Right atrium auricular region (tissue), 2 donors: ENCODE results near the gene EFCAB7. TPM values are rescaled to one million over a fixed set of nuclear protein-coding genes. Genes with fewer than 3 reads are reported as not detected.

Experiments used
- DNase-seq: peaks from one replicate; pipeline ENCODE4 v3.0.0-alpha.2; 2019; ENCODE audit warnings: low spot score
- H3K27ac ChIP-seq, 2 donors: fragments of 200-600 bp; sonication (generic); 1 replicate in 1 of 2; 2 replicates in 1 of 2; pipeline ENCODE4 v1.5.1; 2016 to 2019
- H3K27me3 ChIP-seq, 2 donors: fragments of 200-600 bp; sonication (generic); one replicate each; pipeline versions ENCODE4 v1.5.1 to v1.6.0; 2017 to 2019
- H3K36me3 ChIP-seq: fragments of 200-600 bp; sonication (generic); one replicate; pipeline ENCODE4 v1.5.1; 2016
- H3K4me1 ChIP-seq, 2 donors: fragments of 200-600 bp; sonication (generic); one replicate each; pipeline versions ENCODE4 v1.5.1 to v1.6.0; 2017 to 2019
- H3K4me3 ChIP-seq, 2 donors: fragments of 200-600 bp; sonication (generic); 1 replicate in 1 of 2; 2 replicates in 1 of 2; pipeline ENCODE4 v1.5.1; 2017 to 2019; ENCODE audit warnings: mild to moderate bottlenecking in 1 of 2, moderate library complexity in 1 of 2
- H3K9me3 ChIP-seq, 2 donors: fragments of 200-600 bp; sonication (generic); one replicate each; pipeline ENCODE4 v1.5.1; 2019
- CTCF ChIP-seq, 2 donors: fragments of 200-600 bp; sonication (generic); IDR thresholded peaks; one replicate each; pipeline ENCODE4 v1.5.1; 2019; ENCODE audit warnings: antibody characterized with exemption in 2 of 2
- total RNA-seq, 2 donors: library from RNA; depleted of rRNA; stranded (reverse); fragments of >200 nt; gene quantifications; one replicate each; pipeline ENCODE4 v1.1.0, GENCODE V29; 2016

Gene EFCAB7
- total RNA-seq, 2 donors from 2014 or later, result 5.6 to 6.7 TPM

DNA sequence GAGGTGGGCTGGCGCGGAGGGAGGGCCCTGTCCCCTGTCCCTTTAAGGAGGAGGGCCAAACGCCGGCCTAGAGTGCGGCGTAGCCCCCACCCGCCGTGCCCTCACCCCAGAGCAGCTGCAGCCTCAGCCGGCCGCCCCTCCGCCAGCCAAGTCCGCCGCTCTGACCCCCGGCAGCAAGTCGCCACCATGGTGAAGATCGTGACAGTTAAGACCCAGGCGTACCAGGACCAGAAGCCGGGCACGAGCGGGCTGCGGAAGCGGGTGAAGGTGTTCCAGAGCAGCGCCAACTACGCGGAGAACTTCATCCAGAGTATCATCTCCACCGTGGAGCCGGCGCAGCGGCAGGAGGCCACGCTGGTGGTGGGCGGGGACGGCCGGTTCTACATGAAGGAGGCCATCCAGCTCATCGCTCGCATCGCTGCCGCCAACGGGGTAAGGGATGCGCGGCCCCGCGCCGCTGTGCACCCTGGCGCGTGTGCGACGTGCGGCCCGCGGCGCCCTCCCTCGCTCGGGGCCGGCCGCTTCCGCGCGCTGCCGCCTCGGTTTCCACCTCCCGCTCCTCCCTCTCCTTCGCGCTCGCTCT lies 70.1 kb downstream of the EFCAB7 start, which contains the start of gene PGM1:
TSS of gene PGM1 (plus strand) at position 109 of the 583 bp plus-strand sequence. CDS start at position 187, 78 bp downstream.
- peak in 1 of 2 donors; percentile 22 for TF ChIP-seq CTCF (IDR thresholded peaks at IDR 0.05)
- H3K4me1 ChIP-seq, result peaks cover 0 to 11% of the 10 kb centered on the region in 2 donors
- peak; percentile 63 for DNase-seq

DNA sequence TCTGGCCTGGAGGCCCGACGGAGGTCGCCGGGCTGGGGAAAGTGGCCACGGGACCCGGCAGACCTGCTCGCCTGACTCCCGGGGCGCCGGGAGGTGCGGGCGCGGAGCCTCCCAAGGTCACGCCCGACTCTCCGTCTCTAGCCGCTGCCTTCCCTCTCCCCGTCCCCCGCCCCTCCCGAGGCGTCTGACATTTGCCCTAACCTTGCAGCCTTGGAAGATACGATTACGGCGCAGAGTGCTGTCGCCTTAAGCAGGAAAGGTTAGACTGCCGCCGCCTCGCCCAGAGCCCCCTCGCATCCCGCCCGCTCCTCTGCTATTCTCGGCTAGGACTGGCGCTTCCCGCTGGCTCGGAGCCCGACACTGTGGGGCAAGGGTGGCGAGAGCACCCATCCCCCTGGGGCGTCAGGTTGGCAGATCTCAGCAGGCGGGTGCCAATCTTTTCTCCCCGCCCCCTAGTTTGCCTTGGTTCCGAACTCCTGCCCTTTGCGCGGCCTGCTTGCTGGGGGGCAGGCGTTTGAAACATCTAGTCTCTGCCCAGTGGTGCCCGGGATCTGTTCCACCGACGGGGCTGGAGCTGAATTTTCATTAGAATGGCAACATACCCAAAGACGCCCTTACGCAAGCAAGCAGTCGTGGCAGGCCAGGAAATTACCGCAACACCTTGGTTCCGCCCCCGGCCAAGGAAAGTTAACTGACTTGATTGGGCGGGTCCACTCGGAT lies 70.7 kb downstream of the EFCAB7 start:
- TF ChIP-seq CTCF (IDR thresholded peaks at IDR 0.05), result no peak
- Histone ChIP-seq H3K9me3 (no peaks in the 10 kb centered on the region), H3K27ac (peak overlapping the region; percentile 95 to 96), H3K4me3 (peak overlapping the region; percentile 70 to 82), H3K36me3 (no peaks in the 10 kb centered on the region), H3K4me1 (peaks cover 0 to 11% of the 10 kb centered on the region in 2 donors), H3K27me3 (no peaks in the 10 kb centered on the region)
- peak; percentile 73 for DNase-seq

More for the DNA sequence above, 70.1 kb downstream of the EFCAB7 start, which contains the start of gene PGM1:
- H3K27ac ChIP-seq, result peak within 1 kb of the TSS; percentile 95 to 96
- H3K27me3 ChIP-seq, result no peaks in the 10 kb centered on the region
- H3K9me3 ChIP-seq, result no peaks in the 10 kb centered on the region
- H3K4me3 ChIP-seq, result peak within 1 kb of the TSS; percentile 70 to 82
- H3K36me3 ChIP-seq, result no peaks in the 10 kb centered on the region

DNA sequence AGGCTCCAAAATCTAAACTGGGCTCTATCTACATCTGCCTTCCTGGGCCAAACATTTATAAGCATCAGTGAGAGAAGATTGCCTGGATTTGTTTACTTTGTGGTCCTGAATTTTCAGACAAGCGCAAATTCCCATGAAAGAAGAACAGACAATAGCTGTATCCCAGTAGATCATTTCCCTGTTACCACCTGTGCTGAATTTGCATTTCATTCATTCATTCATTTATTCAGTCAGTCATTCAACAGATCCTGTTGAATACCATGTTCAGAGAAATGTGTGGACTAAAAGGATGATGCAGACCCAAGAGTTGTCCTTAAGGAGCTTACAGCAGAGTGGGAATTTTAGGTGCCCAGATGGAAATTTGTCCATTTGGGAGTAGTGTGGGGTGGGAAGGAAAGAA lies 72.1 kb downstream of the EFCAB7 start:
- Histone ChIP-seq H3K4me3 (no peak overlapping the region), H3K4me1 (peaks cover 0 to 11% of the 10 kb centered on the region in 2 donors), H3K27me3 (no peaks in the 10 kb centered on the region), H3K36me3 (no peaks in the 10 kb centered on the region), H3K27ac (no peak overlapping the region), H3K9me3 (no peaks in the 10 kb centered on the region)
- no peak for DNase-seq
- TF ChIP-seq CTCF (IDR thresholded peaks at IDR 0.05), result no peak

DNA sequence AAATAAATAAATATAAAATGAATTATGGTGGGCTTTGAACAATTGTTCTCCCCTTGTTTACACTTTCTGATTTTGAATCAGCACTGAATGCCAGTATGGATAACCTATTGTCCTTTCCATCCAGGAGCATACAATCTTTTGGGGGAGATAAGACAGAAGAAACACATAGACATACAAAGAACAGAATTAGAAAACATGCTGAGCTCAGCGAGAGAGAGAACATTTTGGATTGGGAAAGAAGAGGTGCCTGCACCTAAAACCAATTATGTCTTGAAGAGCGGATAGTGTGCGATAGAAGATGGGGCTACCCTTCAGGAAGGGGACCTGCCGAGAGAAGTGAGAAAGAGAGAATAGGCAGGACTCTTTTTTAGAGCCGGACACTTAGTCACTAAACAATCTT lies 76.5 kb downstream of the EFCAB7 start:
- no peaks in the 10 kb centered on the region for H3K36me3 ChIP-seq
- no peak overlapping the region for H3K27ac ChIP-seq
- H3K9me3 ChIP-seq, result no peaks in the 10 kb centered on the region
- no peaks in the 10 kb centered on the region for H3K27me3 ChIP-seq
- DNase-seq, result no peak
- H3K4me1 ChIP-seq, result peaks cover 0 to 5% of the 10 kb centered on the region in 2 donors
- no peak for TF ChIP-seq CTCF (IDR thresholded peaks at IDR 0.05)
- H3K4me3 ChIP-seq, result no peak overlapping the region

DNA sequence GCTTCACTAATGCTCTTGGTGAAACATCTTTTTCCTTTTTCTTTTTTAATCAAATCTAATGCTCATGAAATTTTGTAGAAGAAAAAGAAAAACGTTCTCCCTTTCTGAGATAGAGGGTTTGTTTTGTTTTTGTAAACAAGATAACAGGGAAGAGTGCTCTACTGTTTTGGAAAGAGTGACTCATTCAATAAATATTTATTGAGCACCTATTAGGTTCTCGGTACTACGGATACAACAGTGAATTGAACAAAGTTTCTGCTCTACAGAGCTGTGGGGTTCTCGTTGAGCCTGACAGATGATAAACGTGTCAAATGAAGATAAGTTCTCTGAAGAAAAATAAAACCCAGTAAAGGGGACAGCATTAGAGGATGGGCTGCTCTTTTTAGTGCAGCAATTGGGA lies 76.9 kb downstream of the EFCAB7 start:
- Histone ChIP-seq H3K4me3 (no peak overlapping the region), H3K27me3 (no peaks in the 10 kb centered on the region), H3K9me3 (no peaks in the 10 kb centered on the region), H3K27ac (no peak overlapping the region), H3K36me3 (no peaks in the 10 kb centered on the region), H3K4me1 (peaks cover 0 to 5% of the 10 kb centered on the region in 2 donors)
- no peak for DNase-seq
- TF ChIP-seq CTCF (IDR thresholded peaks at IDR 0.05), result no peak
